Measurements from ENCODE around the gene ADCY5.

Gene ADCY5

DNA sequence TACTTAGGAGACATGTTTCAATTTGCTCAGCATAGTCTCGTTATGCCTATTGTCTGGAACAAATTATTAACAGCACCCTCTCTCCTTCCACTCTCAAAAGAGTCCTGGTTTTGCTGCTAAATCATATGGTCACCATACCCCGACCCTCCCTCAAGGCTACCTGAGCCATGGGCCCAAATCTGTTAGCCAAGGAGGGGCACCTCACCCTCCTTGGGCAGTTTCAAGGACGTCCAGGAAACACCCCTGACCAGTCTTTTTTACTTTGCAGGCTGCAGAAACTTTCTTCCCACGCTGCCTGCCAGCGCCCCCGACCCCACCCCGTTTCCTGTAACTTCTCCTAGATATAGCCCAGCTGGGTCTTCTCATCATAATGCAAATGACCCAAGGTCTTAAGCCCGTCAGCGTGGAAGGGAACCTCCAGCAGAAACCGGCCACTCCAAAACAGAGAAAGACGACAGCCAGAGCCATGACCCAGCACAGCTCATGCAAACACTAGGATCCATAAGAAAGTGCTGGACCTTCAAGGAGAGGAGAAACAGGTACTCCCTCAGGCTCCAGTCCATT is 62.3 kb downstream of the ADCY5 start:
- no peaks in the 10 kb centered on the region for H3K9me3 ChIP-seq (replicated peaks in 1 of 11)
- TF ChIP-seq Cebpa-rat (IDR thresholded peaks at IDR 0.05): no peak
- no peak overlapping the region for H3K27ac ChIP-seq
- H4K20me1 ChIP-seq: no peaks in the 10 kb centered on the region
- no peak overlapping the region for H3K9ac ChIP-seq
- no peaks in the 10 kb centered on the region for H3K27me3 ChIP-seq
- peaks cover 4 to 27% (median 7%) of the 10 kb centered on the region in 10 experiments; a peak in 15 of 20 replicates for H3K4me1 ChIP-seq
- no peak overlapping the region for H3K4me3 ChIP-seq
- H3K36me3 ChIP-seq: no peaks in the 10 kb centered on the region
- peak overlapping the region in 10 of 11 experiments; percentile 5 to 52 (median 22); a peak in 9 of 22 replicates for H3K4me2 ChIP-seq

DNA sequence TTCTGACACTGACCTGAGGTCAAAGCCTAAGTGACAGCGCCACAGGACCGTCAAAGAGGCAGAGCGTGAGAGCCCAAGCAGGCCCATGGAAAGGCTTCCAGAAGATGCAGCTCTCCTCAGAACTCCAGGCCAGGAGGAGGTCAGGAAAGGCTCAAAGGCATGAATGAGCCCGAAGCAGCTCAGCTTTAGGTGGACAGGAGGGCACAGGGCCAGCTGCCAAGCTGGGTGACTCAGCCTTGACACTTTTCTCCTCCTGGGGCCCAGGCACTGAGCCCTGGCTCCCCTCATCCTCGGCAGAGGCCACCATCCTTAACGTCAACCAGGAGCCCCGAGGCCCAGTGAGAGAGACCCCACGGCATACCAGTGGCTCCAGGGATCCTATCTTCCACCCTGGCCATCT is 62.9 kb downstream of the ADCY5 start:
- H3K36me3 ChIP-seq: no peaks in the 10 kb centered on the region
- H3K4me2 ChIP-seq: peak overlapping the region in 6 of 11 experiments; percentile 17 to 52 (median 24); a peak in 5 of 22 replicates
- H3K27me3 ChIP-seq: no peaks in the 10 kb centered on the region
- no peaks in the 10 kb centered on the region for H3K9me3 ChIP-seq (replicated peaks in 1 of 11)
- no peaks in the 10 kb centered on the region for H4K20me1 ChIP-seq
- H3K4me1 ChIP-seq: peaks cover 4 to 27% (median 7%) of the 10 kb centered on the region in 10 experiments; a peak in 15 of 20 replicates
- H3K9ac ChIP-seq: no peak overlapping the region
- no peak overlapping the region for H3K4me3 ChIP-seq
- TF ChIP-seq Cebpa-rat (IDR thresholded peaks at IDR 0.05): no peak
- H3K27ac ChIP-seq: no peak overlapping the region

DNA sequence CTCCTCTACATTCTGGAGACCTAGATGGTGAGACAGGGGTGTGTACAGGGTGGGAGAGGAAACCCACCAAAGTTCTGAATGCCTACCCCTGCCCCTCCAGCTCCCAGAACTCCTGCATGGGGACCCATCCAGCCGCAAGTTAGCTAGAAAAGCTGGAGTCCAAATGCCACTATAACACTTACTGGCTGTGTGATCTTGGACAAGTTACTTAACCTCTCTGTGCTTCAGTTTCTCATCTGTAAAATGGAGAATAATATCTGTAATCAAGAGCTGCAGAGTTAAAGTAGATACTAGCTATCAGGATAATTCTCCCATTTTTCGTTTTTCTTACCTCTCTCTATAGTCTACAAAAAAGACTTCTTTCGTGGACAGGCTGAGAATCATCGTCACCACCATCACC is 63.4 kb downstream of the ADCY5 start:
- H4K20me1 ChIP-seq: no peaks in the 10 kb centered on the region
- no peak overlapping the region for H3K4me2 ChIP-seq
- no peak overlapping the region for H3K27ac ChIP-seq
- no peaks in the 10 kb centered on the region for H3K9me3 ChIP-seq (replicated peaks in 1 of 11)
- TF ChIP-seq Cebpa-rat (IDR thresholded peaks at IDR 0.05): no peak
- H3K36me3 ChIP-seq: no peaks in the 10 kb centered on the region
- no peak overlapping the region for H3K9ac ChIP-seq
- H3K4me3 ChIP-seq: no peak overlapping the region
- peaks cover 4 to 24% (median 7%) of the 10 kb centered on the region in 10 experiments; a peak in 15 of 20 replicates for H3K4me1 ChIP-seq
- H3K27me3 ChIP-seq: no peaks in the 10 kb centered on the region

DNA sequence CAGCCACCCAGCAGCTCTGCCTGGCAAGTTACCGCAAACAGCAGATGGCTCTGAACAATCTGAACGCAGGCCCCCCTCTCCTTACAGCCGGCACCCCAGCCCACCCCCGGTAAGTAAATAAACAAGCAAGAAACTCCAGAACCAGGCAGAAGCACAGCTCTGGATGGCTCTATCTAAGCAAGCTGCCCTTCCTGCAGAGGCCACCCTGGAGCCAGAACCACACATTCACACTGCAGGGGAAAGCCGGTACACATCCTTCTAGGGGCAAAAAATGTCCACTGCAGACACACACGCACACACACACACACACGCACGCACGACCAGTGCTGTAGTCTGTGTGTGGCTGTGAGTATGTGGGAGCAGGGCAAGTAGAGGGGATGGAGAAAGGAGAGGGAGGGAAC is 63.9 kb downstream of the ADCY5 start:
- no peak overlapping the region for H3K27ac ChIP-seq

DNA sequence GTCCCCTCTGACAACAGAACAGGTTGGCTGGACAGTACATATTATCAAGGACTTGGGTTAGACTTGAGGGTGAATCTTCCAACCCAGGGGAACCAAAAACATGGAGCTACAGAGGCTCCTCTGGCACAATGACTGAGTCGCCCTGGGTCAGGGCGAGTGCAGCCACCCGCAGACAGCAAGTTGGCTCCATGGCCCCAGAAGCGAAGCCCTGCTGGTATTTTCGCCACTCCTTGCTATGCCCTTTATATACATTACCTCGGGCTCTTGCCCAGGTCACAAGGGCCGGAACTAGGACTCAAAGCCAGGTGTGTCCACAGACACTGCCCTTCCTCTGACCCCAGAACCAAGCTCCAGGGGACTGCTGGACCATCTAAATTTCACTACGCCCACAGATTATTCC is 64.6 kb downstream of the ADCY5 start:
- H3K9me3 ChIP-seq (replicated peaks in 1 of 11): no peaks in the 10 kb centered on the region
- no peak overlapping the region for H3K4me2 ChIP-seq
- no peaks in the 10 kb centered on the region for H4K20me1 ChIP-seq
- no peaks in the 10 kb centered on the region for H3K36me3 ChIP-seq
- H3K27ac ChIP-seq: no peak overlapping the region
- H3K27me3 ChIP-seq: no peaks in the 10 kb centered on the region
- no peak for TF ChIP-seq Cebpa-rat (IDR thresholded peaks at IDR 0.05)
- H3K9ac ChIP-seq: no peak overlapping the region
- H3K4me3 ChIP-seq: no peak overlapping the region
- H3K4me1 ChIP-seq: peaks cover 4 to 17% (median 7%) of the 10 kb centered on the region in 10 experiments; a peak in 14 of 20 replicates

More for the DNA sequence above, 63.9 kb downstream of the ADCY5 start:
- Histone ChIP-seq H3K27me3 (no peaks in the 10 kb centered on the region), H3K36me3 (no peaks in the 10 kb centered on the region), H4K20me1 (no peaks in the 10 kb centered on the region), H3K4me2 (no peak overlapping the region), H3K4me1 (peaks cover 4 to 19% (median 7%) of the 10 kb centered on the region in 10 experiments; a peak in 14 of 20 replicates), H3K9ac (no peak overlapping the region), H3K9me3 (replicated peaks in 1 of 11) (no peaks in the 10 kb centered on the region), H3K4me3 (no peak overlapping the region)
- no peak for TF ChIP-seq Cebpa-rat (IDR thresholded peaks at IDR 0.05)

DNA sequence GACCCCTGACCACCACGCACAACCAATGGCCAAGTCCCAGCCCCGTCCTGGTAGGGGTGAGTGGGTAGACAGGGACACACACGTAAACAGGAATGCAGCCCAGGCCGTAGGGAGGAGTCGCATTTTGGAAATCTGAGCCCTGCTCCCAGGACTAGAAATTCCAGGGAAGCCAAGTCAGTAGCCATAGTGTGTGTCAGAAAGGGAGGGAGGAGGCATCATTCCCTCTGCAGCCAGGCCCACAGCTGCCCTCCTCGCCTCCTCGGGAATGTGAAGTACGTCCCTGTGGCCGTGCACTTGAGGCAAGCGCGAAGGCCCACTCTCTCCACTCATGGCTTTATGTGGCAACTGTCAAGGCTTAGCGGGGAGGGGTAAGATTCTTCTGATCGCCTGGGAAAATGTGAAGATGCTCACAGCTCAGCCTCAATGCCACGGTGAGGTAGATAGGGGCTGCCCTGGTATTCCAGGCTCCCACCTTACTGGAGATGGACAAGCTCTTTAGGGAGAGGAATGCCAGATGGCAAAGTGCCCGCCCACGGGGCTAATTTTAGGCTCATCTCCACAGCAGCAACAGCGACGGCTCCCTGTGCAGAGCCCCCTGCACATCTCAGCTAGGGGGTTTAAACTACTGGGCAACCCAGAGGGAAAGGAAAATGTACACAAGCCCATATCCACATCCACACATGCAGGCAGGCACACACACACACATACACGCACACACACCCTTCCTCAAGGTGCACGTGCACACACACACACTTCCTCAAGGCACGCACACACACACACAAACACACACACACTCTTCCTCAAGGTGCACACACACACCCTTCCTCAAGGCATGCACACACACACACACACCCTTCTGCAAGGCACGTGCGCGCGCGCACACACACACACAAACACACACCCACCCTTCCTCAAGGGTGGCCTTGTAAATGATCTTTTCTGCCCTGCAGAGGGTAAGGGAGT is 65.5 kb downstream of the ADCY5 start:
- H3K4me1 ChIP-seq: peaks cover 4 to 17% (median 7%) of the 10 kb centered on the region in 10 experiments; a peak in 14 of 20 replicates

DNA sequence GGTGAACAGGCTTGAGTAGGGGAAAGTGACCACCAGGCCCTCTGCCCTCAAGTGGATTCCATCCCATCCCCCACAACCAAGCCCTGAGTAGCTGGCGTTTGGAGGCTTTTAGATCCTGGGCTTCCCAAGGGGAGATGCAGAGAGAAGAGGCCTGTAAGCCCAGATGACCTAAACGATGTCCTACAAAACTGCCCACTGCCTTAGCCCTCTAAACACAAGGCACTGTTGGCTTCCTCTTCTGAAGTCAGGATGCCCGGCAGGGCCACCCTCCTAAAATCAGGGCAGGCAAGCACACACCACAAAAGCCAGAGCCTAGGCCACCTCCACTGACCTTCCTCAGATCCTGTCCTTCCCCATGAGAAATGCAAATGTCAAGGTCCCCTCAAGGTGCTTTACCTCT is 68.6 kb downstream of the ADCY5 start:
- H3K4me2 ChIP-seq: no peak overlapping the region
- no peak overlapping the region for H3K9ac ChIP-seq
- no peaks in the 10 kb centered on the region for H3K27me3 ChIP-seq
- no peaks in the 10 kb centered on the region for H3K36me3 ChIP-seq
- no peaks in the 10 kb centered on the region for H3K9me3 ChIP-seq (replicated peaks in 1 of 11)
- no peaks in the 10 kb centered on the region for H4K20me1 ChIP-seq
- H3K27ac ChIP-seq: no peak overlapping the region
- no peak overlapping the region for H3K4me3 ChIP-seq
- H3K4me1 ChIP-seq: peaks cover 0 to 24% (median 10%) of the 10 kb centered on the region in 10 experiments; a peak in 16 of 20 replicates
- no peak for TF ChIP-seq Cebpa-rat (IDR thresholded peaks at IDR 0.05)

More for the DNA sequence above, 65.5 kb downstream of the ADCY5 start:
- Histone ChIP-seq H3K27me3 (no peaks in the 10 kb centered on the region), H4K20me1 (no peaks in the 10 kb centered on the region), H3K4me2 (no peak overlapping the region), H3K36me3 (no peaks in the 10 kb centered on the region), H3K27ac (no peak overlapping the region), H3K4me3 (no peak overlapping the region), H3K9me3 (replicated peaks in 1 of 11) (no peaks in the 10 kb centered on the region), H3K9ac (no peak overlapping the region)
- TF ChIP-seq Cebpa-rat (IDR thresholded peaks at IDR 0.05): no peak

DNA sequence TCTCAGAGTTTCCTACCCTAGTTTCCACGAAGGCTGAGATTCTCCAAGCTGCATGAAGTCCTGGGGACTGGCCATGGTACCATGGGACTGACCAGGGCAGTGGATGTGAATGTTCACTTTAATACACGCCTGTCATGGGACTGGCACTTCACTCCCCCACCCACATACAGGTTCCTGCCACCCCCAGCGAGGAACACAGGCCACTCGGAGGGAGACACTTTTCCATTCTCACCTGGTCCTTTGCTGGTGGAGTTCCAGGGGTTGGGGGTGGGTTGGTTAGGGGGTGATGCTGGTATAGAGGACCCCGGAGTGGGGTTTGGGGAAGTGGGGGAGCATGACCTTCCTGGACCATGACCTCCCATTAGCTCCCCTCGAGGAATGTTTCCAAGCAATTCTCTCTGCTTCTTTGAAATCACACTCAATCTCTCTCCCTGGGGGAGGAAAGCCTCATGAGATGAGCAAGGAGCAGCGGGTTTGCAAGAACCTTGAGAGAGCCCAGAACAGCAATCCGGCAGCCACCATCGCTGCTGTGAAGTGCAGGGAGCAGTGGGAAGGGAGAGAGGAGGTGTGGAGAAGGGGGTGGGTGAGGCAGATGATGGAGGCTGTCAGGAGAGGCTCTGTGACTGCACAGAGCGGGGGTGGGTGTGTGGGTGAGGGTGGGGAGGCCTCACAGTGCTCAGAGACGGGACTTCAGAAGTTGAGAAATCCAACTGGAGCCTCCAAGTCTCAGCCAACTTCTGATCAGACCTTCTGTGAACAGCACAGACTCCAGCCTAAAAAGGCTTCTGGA is 69.7 kb downstream of the ADCY5 start:
- Histone ChIP-seq H4K20me1 (no peaks in the 10 kb centered on the region), H3K4me2 (no peak overlapping the region), H3K27me3 (no peaks in the 10 kb centered on the region), H3K36me3 (no peaks in the 10 kb centered on the region), H3K27ac (no peak overlapping the region), H3K9ac (no peak overlapping the region), H3K4me3 (no peak overlapping the region), H3K4me1 (peaks cover 0 to 24% (median 10%) of the 10 kb centered on the region in 10 experiments; a peak in 16 of 20 replicates), H3K9me3 (replicated peaks in 1 of 11) (no peaks in the 10 kb centered on the region)
- TF ChIP-seq Cebpa-rat (IDR thresholded peaks at IDR 0.05): no peak

DNA sequence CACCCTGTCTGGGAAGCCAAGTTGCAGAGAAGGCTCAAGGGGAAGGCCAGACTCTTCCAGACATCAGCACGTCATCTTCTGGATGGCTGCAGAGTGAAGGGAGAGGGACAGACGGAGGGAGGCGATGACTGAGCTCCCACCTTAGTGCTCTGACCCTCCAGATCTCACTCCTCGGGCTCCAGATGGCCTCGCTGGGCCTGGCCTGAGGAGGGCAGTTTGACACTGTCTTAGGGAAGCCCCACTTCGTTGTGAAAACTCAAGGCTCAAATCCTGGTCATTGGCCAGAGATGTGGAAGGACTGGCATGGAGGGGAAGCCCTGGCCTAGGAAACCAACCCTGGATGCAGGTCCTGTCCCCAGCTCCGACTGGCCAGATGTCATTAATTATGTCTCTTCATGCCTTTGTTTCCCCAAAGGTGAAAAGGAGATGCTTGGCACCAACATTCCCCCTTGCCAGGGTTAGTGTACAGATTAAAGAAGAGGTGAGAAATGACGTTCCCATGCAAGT is 70.4 kb downstream of the ADCY5 start:
- Histone ChIP-seq H3K4me2 (no peak overlapping the region), H3K9me3 (replicated peaks in 1 of 11) (no peaks in the 10 kb centered on the region)
- no peak for TF ChIP-seq Cebpa-rat (IDR thresholded peaks at IDR 0.05)

More for the DNA sequence above, 70.4 kb downstream of the ADCY5 start:
- no peak overlapping the region for H3K27ac ChIP-seq
- H3K4me1 ChIP-seq: peaks cover 0 to 21% (median 10%) of the 10 kb centered on the region in 10 experiments; a peak in 16 of 20 replicates
- no peaks in the 10 kb centered on the region for H4K20me1 ChIP-seq
- H3K36me3 ChIP-seq: no peaks in the 10 kb centered on the region
- no peaks in the 10 kb centered on the region for H3K27me3 ChIP-seq
- H3K4me3 ChIP-seq: no peak overlapping the region
- H3K9ac ChIP-seq: no peak overlapping the region
